Measurements from ENCODE around the gene ZNF385A. TPM values are rescaled to one million over a fixed set of nuclear protein-coding genes. Genes with fewer than 3 reads are reported as not detected.
A peak's percentile ranks its signal among the peaks of the same experiment; 100 is the strongest.

The ZNF385A gene
- total RNA-seq, 2 experiments from 2014 or later = 1.4 to 2.0 TPM

- Mint-ChIP-seq H3K4me1 (peaks cover 15% of the 10 kb centered on the region), H3K27ac (no peak overlapping the region), H3K27me3 (no peaks in the 10 kb centered on the region), H3K4me3 (no peak overlapping the region), H3K36me3 (peaks cover 36% of the 10 kb centered on the region), H3K9me3 (no peaks in the 10 kb centered on the region)
- ATAC-seq (ENCODE audit: low read depth) (no peak), DNase-seq (no peak)
- POLR2A ChIA-PET = interaction anchor here (1.1 kb wide), 1 partner anchor 25 kb away, joined by 3 read pairs; the partner anchor contains the start of gene COPZ1
Measured at GRCh38 chr12:54349679-54350078, 34.9 kb downstream of the ZNF385A start.

- no peak overlapping the region for H3K27ac Mint-ChIP-seq
- no peak overlapping the region for H3K4me3 Mint-ChIP-seq
- H3K4me1 Mint-ChIP-seq = peaks cover 15% of the 10 kb centered on the region
- ATAC-seq (ENCODE audit: low read depth) = no peak
- POLR2A ChIA-PET = no interaction called here
- peaks cover 36% of the 10 kb centered on the region for H3K36me3 Mint-ChIP-seq
- H3K9me3 Mint-ChIP-seq = no peaks in the 10 kb centered on the region
- no peaks in the 10 kb centered on the region for H3K27me3 Mint-ChIP-seq
- DNase-seq = no peak
Measured at GRCh38 chr12:54349036-54349435, 35.5 kb downstream of the ZNF385A start.

GRCh38 chr12:54341378-54342300 lies 42.9 kb downstream of the ZNF385A start:
- ATAC-seq (ENCODE audit: low read depth) = no peak
- no peaks in the 10 kb centered on the region for H3K4me1 Mint-ChIP-seq

GRCh38 chr12:54340846-54341245 lies 43.7 kb downstream of the ZNF385A start:
- peaks cover 2% of the 10 kb centered on the region for H3K4me1 Mint-ChIP-seq
- H3K4me3 Mint-ChIP-seq = no peak overlapping the region
- DNase-seq (no peak), ATAC-seq (ENCODE audit: low read depth) (no peak)
- no peaks in the 10 kb centered on the region for H3K9me3 Mint-ChIP-seq
- H3K36me3 Mint-ChIP-seq = peaks cover 18% of the 10 kb centered on the region
- no peaks in the 10 kb centered on the region for H3K27me3 Mint-ChIP-seq
- POLR2A ChIA-PET = no interaction called here
- no peak overlapping the region for H3K27ac Mint-ChIP-seq

More at GRCh38 chr12:54341378-54342300, 42.9 kb downstream of the ZNF385A start:
- POLR2A ChIA-PET = no interaction called here
- Mint-ChIP-seq H3K4me3 (no peak overlapping the region), H3K27ac (peak overlapping the region; percentile 38), H3K9me3 (no peaks in the 10 kb centered on the region), H3K36me3 (peaks cover 19% of the 10 kb centered on the region), H3K27me3 (no peaks in the 10 kb centered on the region)
- no peak for DNase-seq

- DNase-seq = no peak
- Mint-ChIP-seq H3K4me1 (peaks cover 3% of the 10 kb centered on the region), H3K27me3 (no peaks in the 10 kb centered on the region), H3K36me3 (peaks cover 13% of the 10 kb centered on the region), H3K4me3 (no peak overlapping the region), H3K9me3 (no peaks in the 10 kb centered on the region), H3K27ac (no peak overlapping the region)
- POLR2A ChIA-PET = no interaction called here
- ATAC-seq (ENCODE audit: low read depth) = no peak
Measured at GRCh38 chr12:54338698-54339296, 45.7 kb downstream of the ZNF385A start.

- ATAC-seq (ENCODE audit: low read depth) (no peak), DNase-seq (no peak)
- no peaks in the 10 kb centered on the region for H3K9me3 Mint-ChIP-seq
- H3K27me3 Mint-ChIP-seq = no peaks in the 10 kb centered on the region
- no peak overlapping the region for H3K4me3 Mint-ChIP-seq
- H3K36me3 Mint-ChIP-seq = peaks cover 8% of the 10 kb centered on the region
- no peak overlapping the region for H3K27ac Mint-ChIP-seq
- POLR2A ChIA-PET = no interaction called here
- H3K4me1 Mint-ChIP-seq = peaks cover 6% of the 10 kb centered on the region
Measured at GRCh38 chr12:54337854-54338650, 46.5 kb downstream of the ZNF385A start.

- no peak overlapping the region for H3K27ac Mint-ChIP-seq
- no peaks in the 10 kb centered on the region for H3K27me3 Mint-ChIP-seq
- DNase-seq (no peak), ATAC-seq (ENCODE audit: low read depth) (no peak)
- H3K4me3 Mint-ChIP-seq = no peak overlapping the region
- POLR2A ChIA-PET = no interaction called here
- peaks cover 6% of the 10 kb centered on the region for H3K4me1 Mint-ChIP-seq
- H3K9me3 Mint-ChIP-seq = no peaks in the 10 kb centered on the region
- H3K36me3 Mint-ChIP-seq = peaks cover 5% of the 10 kb centered on the region
Measured at GRCh38 chr12:54337280-54337842, 47.2 kb downstream of the ZNF385A start.

- Mint-ChIP-seq H3K4me3 (no peak overlapping the region), H3K36me3 (no peaks in the 10 kb centered on the region), H3K4me1 (peaks cover 30% of the 10 kb centered on the region), H3K9me3 (no peaks in the 10 kb centered on the region), H3K27me3 (no peaks in the 10 kb centered on the region), H3K27ac (no peak overlapping the region)
- no peak for DNase-seq
- no peak for ATAC-seq (ENCODE audit: low read depth)
- POLR2A ChIA-PET = interaction anchor here (0.5 kb wide), 1 partner anchor 11 kb away, joined by 4 read pairs; no protein-coding TSS in a partner anchor
Measured at GRCh38 chr12:54333420-54334034, 51.0 kb downstream of the ZNF385A start.

GRCh38 chr12:54331461-54331860 lies 53.1 kb downstream of the ZNF385A start:
- Mint-ChIP-seq H3K4me3 (no peak overlapping the region), H3K9me3 (no peaks in the 10 kb centered on the region), H3K36me3 (no peaks in the 10 kb centered on the region), H3K27ac (peak overlapping the region; percentile 56), H3K27me3 (no peaks in the 10 kb centered on the region), H3K4me1 (peaks cover 38% of the 10 kb centered on the region)
- ATAC-seq (ENCODE audit: low read depth) = no peak
- no peak for DNase-seq
- POLR2A ChIA-PET = no interaction called here

- no peaks in the 10 kb centered on the region for H3K9me3 Mint-ChIP-seq
- H3K27ac Mint-ChIP-seq = peak overlapping the region; percentile 68
- POLR2A ChIA-PET = no interaction called here
- peaks cover 39% of the 10 kb centered on the region for H3K4me1 Mint-ChIP-seq
- DNase-seq (no peak), ATAC-seq (ENCODE audit: low read depth) (no peak)
- H3K4me3 Mint-ChIP-seq = peak overlapping the region; percentile 55
- no peaks in the 10 kb centered on the region for H3K27me3 Mint-ChIP-seq
- no peaks in the 10 kb centered on the region for H3K36me3 Mint-ChIP-seq
Measured at GRCh38 chr12:54330442-54330841, 54.1 kb downstream of the ZNF385A start.

GRCh38 chr12:54329759-54330158 lies 54.8 kb downstream of the ZNF385A start:
- no peak overlapping the region for H3K4me3 Mint-ChIP-seq
- peaks cover 39% of the 10 kb centered on the region for H3K4me1 Mint-ChIP-seq
- no peak for DNase-seq
- H3K36me3 Mint-ChIP-seq = no peaks in the 10 kb centered on the region
- no peak for ATAC-seq (ENCODE audit: low read depth)
- no peak overlapping the region for H3K27ac Mint-ChIP-seq
- no peaks in the 10 kb centered on the region for H3K27me3 Mint-ChIP-seq
- no peaks in the 10 kb centered on the region for H3K9me3 Mint-ChIP-seq
- POLR2A ChIA-PET = no interaction called here

GRCh38 chr12:54328595-54329337 lies 55.8 kb downstream of the ZNF385A start:
- DNase-seq (no peak), ATAC-seq (ENCODE audit: low read depth) (no peak)
- H3K27ac Mint-ChIP-seq = peak overlapping the region; percentile 31
- no peaks in the 10 kb centered on the region for H3K36me3 Mint-ChIP-seq
- POLR2A ChIA-PET = no interaction called here
- no peak overlapping the region for H3K4me3 Mint-ChIP-seq
- H3K27me3 Mint-ChIP-seq = no peaks in the 10 kb centered on the region
- peaks cover 42% of the 10 kb centered on the region for H3K4me1 Mint-ChIP-seq
- H3K9me3 Mint-ChIP-seq = no peaks in the 10 kb centered on the region
